GM21576 (cell line): ENCODE data around the gene FOXP1.

ENCODE experiments used
- ATAC-seq: cut with Tn5 transposase; IDR thresholded peaks from one replicate; pipeline ENCODE4 v1.9.1; 2021; ENCODE audit warnings: mild to moderate bottlenecking, moderate library complexity; ENCODE audit not compliant: unreplicated experiment

The FOXP1 gene

DNA sequence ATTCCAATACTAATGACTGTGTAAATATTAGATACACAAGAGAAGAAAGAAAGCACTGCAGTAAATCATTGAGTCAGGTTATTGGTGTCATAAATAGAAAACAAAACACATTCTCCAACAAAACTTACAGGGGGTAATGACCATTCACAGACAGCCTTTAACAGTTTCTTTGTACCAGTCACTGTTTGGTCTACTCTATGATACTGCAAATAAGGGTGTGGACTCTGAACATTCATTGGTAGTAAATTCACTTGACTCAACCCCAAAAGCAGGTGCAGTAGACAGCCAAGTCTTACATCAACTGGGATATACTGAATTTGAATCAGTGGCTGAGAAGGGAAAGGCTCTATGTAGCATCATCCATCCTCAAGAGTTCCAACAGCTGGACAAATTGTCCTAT, 463.5 kb downstream of the FOXP1 start:
- no peak for ATAC-seq

DNA sequence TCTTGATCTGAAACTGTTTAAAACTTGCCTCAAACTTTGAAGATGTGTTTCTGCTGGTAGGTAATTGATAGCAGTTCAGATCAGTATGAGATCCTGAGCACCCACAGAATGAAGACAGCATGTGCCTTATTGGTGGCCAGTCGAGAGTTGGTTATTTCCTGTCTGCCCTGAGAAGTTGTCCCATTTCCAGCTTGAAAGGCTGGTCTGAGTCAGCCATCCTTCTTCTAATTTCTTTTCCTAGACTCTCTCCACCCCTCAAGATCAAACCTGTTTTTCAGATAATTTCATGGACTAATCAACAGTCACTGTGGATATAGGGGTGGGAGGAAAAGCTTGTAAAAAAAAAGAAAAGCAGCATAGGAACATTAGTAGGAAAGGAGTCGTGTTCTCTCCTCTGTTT, 464.4 kb downstream of the FOXP1 start:
- no peak for ATAC-seq

DNA sequence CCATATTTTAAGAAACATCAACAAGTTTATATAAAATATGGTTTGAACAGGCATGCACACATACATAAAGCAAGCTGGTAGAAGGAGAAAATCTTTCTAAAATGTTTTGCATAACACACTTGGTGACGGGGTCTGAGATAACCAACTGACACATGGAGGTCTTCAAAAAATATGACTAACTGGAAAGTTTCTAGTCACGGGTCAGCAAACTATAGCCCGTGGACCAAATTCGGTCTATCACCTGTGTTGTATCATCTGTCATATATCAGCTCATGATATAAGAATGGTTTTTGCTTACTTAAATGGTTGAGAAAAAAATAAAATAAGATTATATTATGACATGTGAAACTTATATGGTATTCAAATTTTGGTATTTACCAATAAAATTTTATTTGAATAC, 465.1 kb downstream of the FOXP1 start:
- no peak for ATAC-seq

DNA sequence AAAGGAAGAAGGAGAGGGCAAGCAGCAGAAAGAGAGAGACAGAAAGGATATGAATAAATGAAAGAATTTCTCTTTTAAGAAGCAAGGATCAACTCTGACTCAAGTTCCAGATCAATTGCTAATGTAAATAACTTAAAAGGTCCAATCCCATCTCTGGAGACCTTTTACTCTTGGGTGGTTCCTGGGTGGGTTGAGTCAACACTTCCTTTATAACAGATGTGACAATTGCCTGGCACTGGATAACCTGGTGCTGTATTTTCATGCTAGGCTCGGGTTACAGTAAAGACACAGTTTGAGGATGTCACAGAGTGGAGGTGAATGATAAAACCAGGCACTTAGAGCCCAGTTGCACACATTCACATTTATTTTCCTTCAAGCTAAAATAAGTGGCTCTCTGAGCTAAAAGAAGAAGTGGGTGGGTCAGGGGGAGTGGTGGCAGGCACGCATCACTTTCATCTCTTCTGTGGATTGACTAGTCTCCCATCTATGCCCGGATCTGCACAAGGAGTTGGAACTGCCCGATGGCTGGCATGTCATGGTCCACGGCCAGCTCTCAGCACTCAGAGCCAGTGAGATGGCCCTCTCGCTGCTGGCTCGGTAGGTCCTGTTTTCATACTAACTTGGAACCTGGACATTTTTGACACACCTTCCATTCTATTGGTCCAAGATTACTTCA, 465.8 kb downstream of the FOXP1 start:
- ATAC-seq: no peak

DNA sequence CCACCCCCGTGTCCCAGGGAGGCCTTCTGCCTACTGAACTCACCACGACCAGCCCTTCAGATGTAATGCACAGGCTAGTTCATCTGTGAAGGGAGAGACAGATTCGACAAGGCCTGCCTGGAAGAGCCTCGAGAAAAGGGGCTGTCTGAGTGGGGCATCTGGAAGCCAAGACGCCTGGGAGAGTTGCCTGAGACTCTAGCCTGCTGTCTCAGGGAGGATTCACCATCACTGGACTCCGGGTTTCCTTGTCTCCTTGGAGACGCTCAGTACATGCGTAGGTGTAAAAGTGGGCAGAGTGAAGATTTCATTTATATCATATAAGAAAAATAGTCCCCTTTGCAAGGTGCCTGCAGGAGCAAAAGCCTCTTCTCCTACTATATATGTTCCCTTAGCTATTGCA, 468.9 kb downstream of the FOXP1 start:
- ATAC-seq: no peak

DNA sequence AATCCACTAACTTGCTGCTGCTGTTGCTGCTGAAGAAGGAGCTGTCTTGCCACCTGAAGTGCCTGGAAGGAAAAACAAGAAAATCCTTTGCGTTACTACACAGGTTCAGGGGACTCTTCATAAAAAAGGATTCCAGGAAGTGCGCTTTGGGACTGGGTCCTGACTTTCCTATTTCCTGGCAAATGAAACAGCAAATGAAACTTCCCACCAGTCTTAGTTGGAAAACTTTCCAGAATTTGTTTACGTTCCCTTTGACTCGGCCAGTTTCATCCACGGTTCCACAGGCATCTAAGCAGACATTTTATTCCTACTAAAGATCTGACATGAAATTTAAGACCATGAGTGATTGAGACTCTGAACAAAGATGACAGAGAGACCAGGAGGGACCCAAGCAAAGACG, 471.0 kb downstream of the FOXP1 start:
- no peak for ATAC-seq

DNA sequence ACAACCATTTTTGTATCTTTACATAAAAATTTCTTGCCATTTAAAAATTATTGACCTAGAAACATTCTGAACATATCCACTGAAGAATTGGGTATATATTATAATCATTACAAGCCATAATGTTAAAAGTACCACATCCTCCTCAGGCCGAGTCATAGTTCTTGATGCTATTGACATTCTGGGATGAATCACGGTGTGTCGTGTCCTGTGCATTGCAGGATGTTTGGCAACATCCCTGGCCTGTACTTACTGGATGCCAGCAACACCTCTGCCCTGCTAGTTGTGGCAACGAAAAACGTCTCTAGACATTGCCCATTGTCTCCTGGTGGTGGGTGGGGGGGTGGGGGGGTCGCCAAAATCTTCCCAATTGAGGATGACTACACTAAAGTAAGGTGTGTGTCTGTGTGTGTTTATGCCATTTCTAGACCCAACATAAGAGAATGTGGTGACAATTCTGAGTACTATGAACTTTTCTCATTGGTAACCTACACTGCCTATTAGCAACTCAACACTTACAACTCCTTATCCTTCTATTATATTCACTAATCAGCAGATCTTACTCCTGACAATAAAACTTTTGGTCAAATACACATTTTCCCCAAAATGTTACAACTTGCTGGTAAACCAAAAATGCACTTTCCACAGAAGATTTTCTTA, 471.6 kb downstream of the FOXP1 start:
- ATAC-seq: no peak

DNA sequence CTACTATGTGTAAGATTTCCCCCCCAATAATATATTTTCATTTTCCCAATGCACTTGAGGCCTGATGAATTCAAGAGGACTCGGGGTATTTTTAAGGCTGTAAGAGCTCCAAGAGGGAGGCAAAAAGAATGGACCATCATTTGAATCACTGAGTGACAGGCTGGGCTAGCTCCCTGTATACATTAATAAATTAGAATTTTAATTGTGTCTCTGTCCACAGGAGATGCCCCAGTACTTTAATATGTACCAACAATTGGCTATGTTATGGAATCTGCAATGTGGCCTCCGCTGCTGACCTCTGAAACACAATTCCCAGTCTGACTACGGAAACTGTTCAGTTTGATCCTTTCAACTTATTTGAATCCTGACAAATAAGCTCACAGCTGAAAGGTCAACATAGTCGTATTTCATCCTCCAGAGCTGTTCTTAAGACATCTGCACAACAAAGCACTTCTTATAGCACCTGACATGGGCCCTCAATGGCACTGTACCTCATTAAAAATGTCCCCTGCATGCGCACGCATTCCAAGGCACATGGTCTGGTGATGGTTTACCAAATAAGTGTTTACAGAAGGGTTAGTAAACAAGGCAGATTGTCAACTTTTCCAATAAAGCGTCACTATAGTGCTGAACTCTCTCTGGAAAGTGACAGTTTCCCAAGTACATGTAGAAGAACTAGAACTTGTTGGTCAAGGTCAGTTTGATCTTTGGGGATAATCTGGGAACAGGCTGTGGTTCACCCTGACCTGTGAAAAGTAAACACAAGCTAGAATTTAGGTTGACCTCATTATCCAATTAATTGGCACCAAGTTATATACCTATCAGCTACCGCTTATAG, 472.9 kb downstream of the FOXP1 start:
- no peak for ATAC-seq

DNA sequence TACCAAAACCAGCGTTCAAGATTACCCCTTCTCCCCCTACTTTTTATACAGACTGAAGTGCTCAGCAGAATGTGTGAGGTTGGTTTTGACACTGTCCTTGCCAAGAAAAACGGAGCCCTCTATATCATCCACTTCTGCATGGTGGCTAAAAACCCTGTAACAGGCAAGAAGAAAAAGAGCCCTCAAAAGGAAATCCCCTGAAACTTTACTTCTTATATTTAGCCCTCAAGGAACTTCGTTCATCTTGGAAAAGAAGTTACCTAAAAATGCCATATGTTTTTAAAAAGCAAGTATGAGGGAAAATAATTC, 473.6 kb downstream of the FOXP1 start:
- no peak for ATAC-seq

DNA sequence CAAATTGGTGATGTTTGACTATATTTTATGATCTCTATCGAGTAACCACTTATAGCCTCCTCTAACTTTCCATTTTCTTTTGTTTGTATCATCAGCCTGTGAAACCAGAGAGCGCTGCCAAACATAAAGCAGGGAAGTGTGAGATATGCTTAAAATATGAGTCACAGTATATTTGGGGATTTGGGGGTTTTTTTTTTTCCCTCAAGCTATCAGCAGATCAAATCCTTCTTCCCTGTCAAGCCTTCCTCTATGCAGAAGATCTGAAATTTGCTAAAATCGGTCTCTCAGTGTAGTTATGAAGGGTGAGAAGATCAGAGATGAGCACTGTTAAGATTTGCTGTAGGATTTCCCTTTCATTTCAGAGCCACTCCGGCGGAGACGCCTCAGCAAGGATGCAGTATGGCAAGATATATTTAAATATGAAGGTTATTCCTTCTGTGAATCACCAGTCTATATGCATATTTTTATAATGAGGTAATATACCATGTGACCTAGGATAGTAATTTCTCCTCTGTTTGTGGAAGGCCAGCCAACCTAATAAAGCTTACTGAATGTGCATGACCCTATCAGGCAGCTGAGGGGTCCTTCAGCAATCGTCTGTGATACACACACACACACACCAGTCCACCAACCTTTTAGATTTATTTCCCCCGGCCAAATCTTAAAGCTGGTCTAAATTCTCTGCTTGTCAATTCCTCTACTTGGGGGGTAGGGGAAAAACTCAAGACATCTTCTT, 474.1 kb downstream of the FOXP1 start:
- no peak for ATAC-seq

DNA sequence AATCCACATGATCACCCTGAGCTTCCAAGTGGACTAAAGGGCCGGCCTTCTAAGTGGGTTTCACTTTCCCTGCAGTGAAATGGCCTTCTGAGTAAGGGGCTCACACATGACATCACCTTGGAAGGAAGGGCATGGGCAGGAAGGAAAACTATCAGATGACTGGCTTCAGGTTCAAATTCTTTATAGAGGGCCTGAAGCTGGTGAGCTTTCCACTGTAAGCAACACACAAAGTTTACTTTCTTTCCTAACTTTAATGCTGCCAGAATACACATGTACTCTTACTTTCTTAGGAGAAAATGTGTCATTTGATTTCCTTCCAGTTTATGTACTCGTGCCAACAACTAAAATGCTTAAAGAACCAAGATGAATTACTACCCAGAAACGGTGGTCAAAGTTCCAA, 475.6 kb downstream of the FOXP1 start:
- ATAC-seq: no peak

DNA sequence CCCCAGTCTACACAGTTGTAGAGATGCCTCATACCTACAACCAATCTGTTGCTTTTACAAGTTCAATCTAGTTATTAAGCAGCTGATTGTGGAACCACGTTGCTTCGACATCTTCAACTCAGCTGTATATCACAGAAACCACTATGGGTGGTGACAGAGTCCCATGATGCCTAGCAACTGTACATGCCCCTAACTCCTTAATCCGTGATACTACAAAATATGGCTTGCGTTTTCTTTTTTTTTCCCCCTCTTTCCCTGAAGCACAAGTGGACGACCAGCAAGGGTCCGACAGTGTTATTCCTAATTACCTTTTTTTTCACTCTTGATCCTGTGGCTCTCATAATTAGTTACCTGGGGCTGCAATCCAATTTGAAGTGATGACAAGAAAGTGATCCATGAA, 478.6 kb downstream of the FOXP1 start:
- ATAC-seq: no peak

DNA sequence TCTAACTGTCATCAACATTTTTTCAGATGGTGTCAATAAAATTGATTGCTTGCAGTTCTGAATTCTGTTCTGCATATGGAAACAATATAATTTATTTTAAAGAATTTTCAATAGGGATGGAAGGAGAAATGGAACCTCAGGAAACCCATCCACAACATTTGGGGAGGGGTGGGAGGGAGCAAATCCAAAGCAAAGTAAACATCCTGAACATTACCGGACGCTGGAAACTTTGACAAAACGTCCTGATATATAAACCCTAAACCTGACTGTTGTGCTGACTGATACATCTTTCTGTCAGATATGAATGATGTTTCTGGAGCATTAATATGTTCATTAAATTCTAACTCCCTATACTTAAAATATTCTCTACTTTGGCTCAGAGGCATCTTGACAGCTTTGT, 479.0 kb downstream of the FOXP1 start:
- ATAC-seq: no peak

DNA sequence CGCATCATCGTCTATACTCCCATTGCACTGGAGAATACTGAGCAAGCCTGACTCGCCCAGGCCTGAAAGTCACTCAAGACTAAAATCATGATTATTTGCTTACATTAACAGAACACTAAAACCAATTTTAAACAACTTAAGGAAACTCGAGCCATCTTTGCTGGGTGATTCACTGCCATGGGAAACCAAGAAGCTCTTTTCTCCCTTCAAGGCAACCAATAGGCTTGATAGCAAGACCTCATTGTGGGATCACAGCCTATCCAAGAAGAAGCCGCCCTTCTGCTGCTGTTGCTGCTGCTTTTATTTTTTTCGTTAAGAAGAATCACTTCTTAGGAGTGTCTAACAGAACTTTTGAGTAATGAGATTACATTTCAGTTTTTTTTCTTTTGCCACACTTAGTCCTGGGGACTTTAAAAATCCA, 479.4 kb downstream of the FOXP1 start:
- ATAC-seq: no peak

DNA sequence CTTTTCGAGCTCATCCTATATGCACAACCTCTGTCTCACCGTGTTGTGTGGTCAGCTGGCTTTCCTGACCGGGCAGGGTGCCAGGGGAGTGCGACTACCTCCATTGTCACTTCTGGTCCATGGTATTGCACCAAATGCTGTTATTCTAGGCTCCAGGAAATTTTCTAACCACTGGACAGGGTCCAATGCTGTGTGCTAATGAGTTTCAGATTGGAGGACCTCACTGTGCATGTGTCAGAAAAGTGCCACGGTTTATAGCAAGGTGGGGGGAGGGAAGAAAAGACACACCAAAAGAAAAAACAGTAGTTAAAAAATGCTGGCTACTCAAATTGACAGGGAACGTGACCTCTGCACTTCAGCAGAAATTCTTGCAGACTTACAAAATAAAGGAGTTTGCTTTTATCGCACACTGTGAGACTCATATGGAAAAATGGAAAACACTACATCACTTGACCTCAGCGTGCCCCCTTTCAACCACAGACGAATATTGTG, 480.1 kb downstream of the FOXP1 start:
- no peak for ATAC-seq

DNA sequence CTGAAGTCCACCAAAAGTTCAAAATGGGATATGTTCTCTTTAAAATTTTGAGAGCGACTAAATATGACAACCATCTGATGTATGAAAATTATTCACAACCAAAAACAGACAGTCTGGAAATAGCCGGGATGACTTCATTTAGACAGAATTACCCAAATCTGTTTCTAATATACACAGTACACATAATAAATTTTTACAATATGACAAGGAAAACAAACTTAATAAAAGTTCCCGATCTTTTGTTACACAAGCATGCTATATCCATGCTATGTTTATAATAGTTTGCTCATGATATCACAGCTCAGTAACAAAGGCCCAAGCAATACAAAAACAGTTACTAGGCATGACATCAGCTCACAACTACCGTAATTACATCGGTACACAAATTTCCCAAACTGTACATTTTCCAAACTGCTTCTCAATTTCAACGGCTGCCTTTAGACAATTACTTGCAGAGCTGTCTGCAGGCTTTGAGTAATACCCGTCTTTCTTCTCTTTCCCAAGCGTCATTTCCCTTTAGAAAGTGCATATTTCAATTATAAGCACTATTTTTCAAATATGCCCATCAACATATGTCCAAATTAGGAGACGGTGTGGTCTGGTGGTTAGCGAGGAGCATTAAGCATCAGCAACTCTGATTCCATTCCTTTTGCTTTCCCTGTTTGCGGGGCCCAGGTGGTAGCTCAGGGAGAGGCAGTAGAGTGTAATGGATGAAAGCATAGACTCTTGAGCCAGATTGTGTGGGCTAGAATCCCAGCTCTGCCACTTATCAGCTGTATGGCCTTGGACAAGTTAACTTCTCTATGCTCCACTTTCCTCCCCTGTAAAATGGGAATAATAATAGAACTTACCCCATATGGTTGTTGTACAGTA, 481.2 kb downstream of the FOXP1 start:
- no peak for ATAC-seq

DNA sequence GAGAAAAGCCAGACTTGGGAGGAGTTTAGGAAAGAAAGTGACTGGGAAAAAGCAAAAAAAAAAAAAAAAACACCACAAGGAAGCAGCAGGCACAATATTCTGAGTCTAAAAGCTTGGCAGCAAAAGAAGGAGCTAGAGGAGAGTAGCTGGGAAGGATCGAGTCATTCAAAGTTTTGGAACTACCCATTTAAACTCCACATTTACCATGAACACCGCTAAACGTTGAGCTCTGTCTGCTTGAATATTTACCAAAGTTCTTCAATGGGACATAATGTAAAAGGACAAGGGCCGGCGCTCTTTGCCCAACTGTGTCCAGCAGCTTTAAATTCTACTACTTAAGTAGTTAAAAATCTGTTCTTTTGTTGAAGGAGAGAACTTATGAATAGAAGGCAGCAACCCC, 481.9 kb downstream of the FOXP1 start:
- ATAC-seq: no peak

DNA sequence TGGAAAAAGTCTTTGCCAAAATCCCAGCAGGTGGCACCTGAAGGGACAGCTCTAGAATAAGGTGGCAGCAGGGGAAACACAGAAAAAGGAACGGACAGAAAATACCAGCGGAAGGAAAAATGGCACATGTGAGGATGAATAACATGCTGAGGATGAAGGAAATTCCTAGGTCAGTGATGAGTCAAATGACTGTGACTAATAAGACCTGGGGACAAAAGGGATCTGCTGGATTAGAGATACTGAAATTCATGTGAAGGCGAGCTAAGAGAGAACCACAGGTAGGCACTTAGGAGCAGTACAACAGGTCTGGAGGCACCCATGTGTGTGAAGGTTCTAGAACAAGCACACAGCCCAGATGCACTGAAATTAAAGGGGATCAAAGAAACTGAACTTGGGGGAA, 482.5 kb downstream of the FOXP1 start:
- ATAC-seq: no peak

DNA sequence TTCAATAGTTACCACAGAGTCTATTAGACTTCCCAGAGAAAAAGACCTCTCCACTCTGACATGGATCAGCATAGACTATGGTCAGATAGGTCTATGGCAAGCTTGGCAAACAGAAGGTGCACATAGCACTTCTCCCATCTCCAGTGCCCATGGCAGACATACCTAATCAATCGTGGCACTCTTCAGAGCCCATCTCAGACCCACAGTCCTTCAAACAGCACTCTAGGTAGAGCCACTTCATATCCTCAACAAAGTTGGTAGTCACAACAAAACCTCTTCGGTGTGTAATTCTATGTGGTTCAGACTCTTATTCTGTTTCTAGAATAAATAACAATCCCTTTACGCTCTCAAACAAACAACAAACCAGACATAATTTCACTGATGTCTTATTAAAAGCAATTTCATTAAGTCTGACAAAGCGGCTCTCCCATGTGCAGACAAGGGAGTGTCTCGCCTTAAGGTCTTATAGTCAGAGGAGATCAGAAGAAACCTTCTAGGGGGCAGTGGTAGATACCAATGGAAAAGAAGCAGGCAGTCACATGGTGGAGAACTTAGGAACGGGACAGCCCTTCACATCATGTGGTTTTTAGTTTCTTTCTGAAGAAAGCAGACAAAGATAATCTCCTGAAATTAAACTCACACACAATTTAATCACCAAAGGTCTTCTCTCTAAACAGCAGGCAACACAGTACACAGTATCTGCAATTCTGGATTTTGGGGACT, 483.4 kb downstream of the FOXP1 start:
- ATAC-seq: no peak

DNA sequence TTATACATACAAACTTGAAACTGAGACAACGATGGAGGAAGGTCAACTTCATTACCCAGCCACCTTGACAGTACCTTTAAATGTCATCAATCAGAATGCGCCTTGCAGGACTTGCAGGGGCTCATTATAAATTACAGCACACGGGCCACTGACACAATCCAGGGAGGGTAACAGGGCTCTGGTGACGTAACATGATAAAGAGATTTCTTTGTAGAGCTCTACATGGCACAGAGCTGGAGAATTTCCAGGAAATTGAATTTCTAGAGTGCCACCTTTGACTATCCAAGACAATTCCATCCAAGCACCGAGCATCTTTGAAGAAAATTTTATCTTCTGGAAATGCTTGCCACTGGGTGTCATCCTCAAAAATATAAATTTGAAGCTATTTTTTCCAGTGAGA, 486.0 kb downstream of the FOXP1 start:
- no peak for ATAC-seq
